ENCODE measurements around the gene SEL1L2.

SEL1L2 gene

DNA sequence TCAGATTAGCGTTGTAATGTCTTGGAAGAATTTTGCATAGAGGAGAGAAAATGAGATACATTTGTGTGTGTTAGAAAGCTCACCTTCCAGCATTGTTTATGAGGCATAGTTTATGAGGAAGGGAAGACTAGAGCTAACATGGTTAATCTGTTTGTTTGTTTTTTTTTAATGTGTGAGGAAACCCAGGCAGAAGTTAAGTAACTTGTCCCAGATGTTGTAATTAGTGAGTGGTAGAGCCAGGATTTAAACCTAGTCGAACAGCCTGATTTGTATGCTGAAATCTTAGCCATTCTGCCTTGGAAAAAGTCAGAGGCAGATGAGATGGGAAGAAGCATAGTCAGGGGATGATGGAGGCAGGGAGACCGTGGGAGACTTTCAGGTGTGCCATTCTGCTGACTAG, 176.5 kb downstream of the SEL1L2 start:
- DNase-seq (ENCODE audit: low spot score): no peak

DNA sequence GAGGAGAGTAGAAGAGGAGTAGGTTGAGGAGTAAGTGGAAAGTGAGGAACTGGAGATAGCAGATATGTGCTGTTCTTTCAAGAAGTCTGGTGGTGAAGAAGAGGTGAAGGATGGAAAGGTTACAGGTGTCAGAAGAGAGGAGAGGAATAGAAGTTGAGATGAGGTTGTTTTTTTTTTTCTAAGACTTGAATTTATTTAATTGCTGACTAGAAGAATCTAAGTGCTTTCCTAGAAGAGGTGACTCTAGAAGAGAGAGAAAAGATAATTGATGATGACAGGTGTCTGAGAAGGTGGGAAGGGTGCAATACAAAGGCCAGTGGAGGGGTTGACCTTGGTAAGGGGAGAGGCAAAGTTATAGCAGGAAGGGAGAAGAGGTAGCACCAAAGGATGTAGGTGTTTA, 180.0 kb downstream of the SEL1L2 start:
- no peak for DNase-seq (ENCODE audit: low spot score)

- no peak for DNase-seq (ENCODE audit: low spot score)
Measured at GRCh38 chr20:13809855-13810254, 180.6 kb downstream of the SEL1L2 start.

DNA sequence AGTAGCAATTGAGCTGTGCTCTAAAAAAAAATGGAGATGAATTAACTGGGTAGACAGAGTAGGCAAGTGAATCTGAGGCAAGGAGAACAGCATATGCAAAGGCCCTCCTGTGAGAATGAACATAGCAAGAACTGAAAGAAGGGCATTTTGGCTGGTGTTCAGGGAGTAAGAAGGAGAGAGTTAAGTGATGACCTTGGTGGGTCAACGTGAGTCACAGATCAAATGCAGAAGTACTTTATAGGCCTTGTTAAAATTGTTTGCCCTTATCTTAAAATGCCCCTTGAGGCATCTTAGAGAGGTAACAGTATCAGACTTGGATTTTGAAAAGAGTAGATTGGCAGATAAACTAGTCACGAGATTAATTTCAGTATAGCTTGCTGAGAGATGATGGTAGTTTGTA, 181.0 kb downstream of the SEL1L2 start:
- no peak for DNase-seq (ENCODE audit: low spot score)

GRCh38 chr20:13800728-13801134, 189.7 kb downstream of the SEL1L2 start:
- DNase-seq (ENCODE audit: low spot score): no peak

- DNase-seq (ENCODE audit: low spot score): no peak
Measured at GRCh38 chr20:13799974-13800373, 190.4 kb downstream of the SEL1L2 start.

All from iPS-NIHi11 (cell line).